Measurements from ENCODE around the gene VAV3.

VAV3 gene

GRCh38 chr1:107541412-107541811, 423.6 kb downstream of the VAV3 start:
- Histone ChIP-seq H3K27ac (ENCODE audit: low read depth, low read length, severe bottlenecking) (no peak overlapping the region), H3K36me3 (ENCODE audit: control insufficient read depth, insufficient read depth, low read length) (no peaks in the 10 kb centered on the region), H3K4me1 (ENCODE audit: control insufficient read depth, insufficient read depth, low read length, poor library complexity, severe bottlenecking) (no peaks in the 10 kb centered on the region), H3K4me3 (ENCODE audit: extremely low read depth, insufficient read depth, low read length, poor library complexity, severe bottlenecking) (no peak overlapping the region), H3K9me3 (ENCODE audit: control insufficient read depth, low read length) (no peaks in the 10 kb centered on the region)
- 50 to 89% methylated on average over 1 of the region's 2 CpGs for WGBS, 2 experiments (ENCODE audit: insufficient coverage in 2 of 2)

- no peaks in the 10 kb centered on the region for H3K36me3 ChIP-seq (ENCODE audit: control insufficient read depth, insufficient read depth, low read length)
- no peaks in the 10 kb centered on the region for H3K9me3 ChIP-seq (ENCODE audit: control insufficient read depth, low read length)
- no peak overlapping the region for H3K27ac ChIP-seq (ENCODE audit: low read depth, low read length, severe bottlenecking)
- no peaks in the 10 kb centered on the region for H3K4me1 ChIP-seq (ENCODE audit: control insufficient read depth, insufficient read depth, low read length, poor library complexity, severe bottlenecking)
- 68 to 92% methylated on average over 4 to 5 of the region's 5 CpGs for WGBS, 2 experiments (ENCODE audit: insufficient coverage in 2 of 2)
- H3K4me3 ChIP-seq (ENCODE audit: extremely low read depth, insufficient read depth, low read length, poor library complexity, severe bottlenecking) = no peak overlapping the region
Measured at GRCh38 chr1:107538502-107538901, 426.5 kb downstream of the VAV3 start.

GRCh38 chr1:107536266-107536665, 428.7 kb downstream of the VAV3 start:
- no peaks in the 10 kb centered on the region for H3K4me1 ChIP-seq (ENCODE audit: control insufficient read depth, insufficient read depth, low read length, poor library complexity, severe bottlenecking)
- 81 to 96% methylated on average over 2 to 3 of the region's 3 CpGs for WGBS, 2 experiments (ENCODE audit: insufficient coverage in 2 of 2)

GRCh38 chr1:107535091-107535490, 429.9 kb downstream of the VAV3 start:
- Histone ChIP-seq H3K4me1 (ENCODE audit: control insufficient read depth, insufficient read depth, low read length, poor library complexity, severe bottlenecking) (no peaks in the 10 kb centered on the region), H3K36me3 (ENCODE audit: control insufficient read depth, insufficient read depth, low read length) (no peaks in the 10 kb centered on the region), H3K4me3 (ENCODE audit: extremely low read depth, insufficient read depth, low read length, poor library complexity, severe bottlenecking) (no peak overlapping the region), H3K27ac (ENCODE audit: low read depth, low read length, severe bottlenecking) (no peak overlapping the region), H3K9me3 (ENCODE audit: control insufficient read depth, low read length) (no peaks in the 10 kb centered on the region)
- 96 to 100% methylated on average over 1 to 4 of the region's 6 CpGs for WGBS, 2 experiments (ENCODE audit: insufficient coverage in 2 of 2)

More at GRCh38 chr1:107536266-107536665, 428.7 kb downstream of the VAV3 start:
- H3K36me3 ChIP-seq (ENCODE audit: control insufficient read depth, insufficient read depth, low read length) = no peaks in the 10 kb centered on the region
- H3K27ac ChIP-seq (ENCODE audit: low read depth, low read length, severe bottlenecking) = no peak overlapping the region
- no peak overlapping the region for H3K4me3 ChIP-seq (ENCODE audit: extremely low read depth, insufficient read depth, low read length, poor library complexity, severe bottlenecking)
- no peaks in the 10 kb centered on the region for H3K9me3 ChIP-seq (ENCODE audit: control insufficient read depth, low read length)

GRCh38 chr1:107534632-107535031, 430.3 kb downstream of the VAV3 start:
- H3K9me3 ChIP-seq (ENCODE audit: control insufficient read depth, low read length) = no peaks in the 10 kb centered on the region
- H3K27ac ChIP-seq (ENCODE audit: low read depth, low read length, severe bottlenecking) = no peak overlapping the region
- no peak overlapping the region for H3K4me3 ChIP-seq (ENCODE audit: extremely low read depth, insufficient read depth, low read length, poor library complexity, severe bottlenecking)
- 80 to 88% methylated on average over 1 of the region's 1 CpG for WGBS, 2 experiments (ENCODE audit: insufficient coverage in 2 of 2)
- H3K4me1 ChIP-seq (ENCODE audit: control insufficient read depth, insufficient read depth, low read length, poor library complexity, severe bottlenecking) = no peaks in the 10 kb centered on the region
- no peaks in the 10 kb centered on the region for H3K36me3 ChIP-seq (ENCODE audit: control insufficient read depth, insufficient read depth, low read length)

GRCh38 chr1:107533436-107533835, 431.5 kb downstream of the VAV3 start:
- Histone ChIP-seq H3K27ac (ENCODE audit: low read depth, low read length, severe bottlenecking) (no peak overlapping the region), H3K4me3 (ENCODE audit: extremely low read depth, insufficient read depth, low read length, poor library complexity, severe bottlenecking) (no peak overlapping the region), H3K4me1 (ENCODE audit: control insufficient read depth, insufficient read depth, low read length, poor library complexity, severe bottlenecking) (no peaks in the 10 kb centered on the region), H3K9me3 (ENCODE audit: control insufficient read depth, low read length) (no peaks in the 10 kb centered on the region), H3K36me3 (ENCODE audit: control insufficient read depth, insufficient read depth, low read length) (no peaks in the 10 kb centered on the region)
- WGBS, 2 experiments (ENCODE audit: insufficient coverage in 2 of 2) = 78 to 100% methylated on average over 1 of the region's 2 CpGs

GRCh38 chr1:107532318-107532717, 432.7 kb downstream of the VAV3 start:
- H3K4me1 ChIP-seq (ENCODE audit: control insufficient read depth, insufficient read depth, low read length, poor library complexity, severe bottlenecking) = no peaks in the 10 kb centered on the region
- H3K4me3 ChIP-seq (ENCODE audit: extremely low read depth, insufficient read depth, low read length, poor library complexity, severe bottlenecking) = no peak overlapping the region
- no peaks in the 10 kb centered on the region for H3K36me3 ChIP-seq (ENCODE audit: control insufficient read depth, insufficient read depth, low read length)
- no peaks in the 10 kb centered on the region for H3K9me3 ChIP-seq (ENCODE audit: control insufficient read depth, low read length)
- H3K27ac ChIP-seq (ENCODE audit: low read depth, low read length, severe bottlenecking) = no peak overlapping the region
- 94 to 95% methylated on average over 4 to 5 of the region's 5 CpGs for WGBS, 2 experiments (ENCODE audit: insufficient coverage in 2 of 2)

GRCh38 chr1:107531065-107531908, 433.7 kb downstream of the VAV3 start:
- Histone ChIP-seq H3K9me3 (ENCODE audit: control insufficient read depth, low read length) (no peaks in the 10 kb centered on the region), H3K4me1 (ENCODE audit: control insufficient read depth, insufficient read depth, low read length, poor library complexity, severe bottlenecking) (no peaks in the 10 kb centered on the region), H3K36me3 (ENCODE audit: control insufficient read depth, insufficient read depth, low read length) (no peaks in the 10 kb centered on the region), H3K4me3 (ENCODE audit: extremely low read depth, insufficient read depth, low read length, poor library complexity, severe bottlenecking) (no peak overlapping the region), H3K27ac (ENCODE audit: low read depth, low read length, severe bottlenecking) (no peak overlapping the region)
- WGBS, 2 experiments (ENCODE audit: insufficient coverage in 2 of 2) = 67 to 79% methylated on average over 6 of the region's 12 CpGs

- WGBS, 2 experiments (ENCODE audit: insufficient coverage in 2 of 2) = 64 to 100% methylated on average over 2 to 6 of the region's 6 CpGs
Measured at GRCh38 chr1:107530543-107530942, 434.4 kb downstream of the VAV3 start.

GRCh38 chr1:107529511-107530149, 435.4 kb downstream of the VAV3 start:
- Histone ChIP-seq H3K36me3 (ENCODE audit: control insufficient read depth, insufficient read depth, low read length) (no peaks in the 10 kb centered on the region), H3K27ac (ENCODE audit: low read depth, low read length, severe bottlenecking) (no peak overlapping the region), H3K4me1 (ENCODE audit: control insufficient read depth, insufficient read depth, low read length, poor library complexity, severe bottlenecking) (peaks cover 6% of the 10 kb centered on the region), H3K4me3 (ENCODE audit: extremely low read depth, insufficient read depth, low read length, poor library complexity, severe bottlenecking) (no peak overlapping the region), H3K9me3 (ENCODE audit: control insufficient read depth, low read length) (no peaks in the 10 kb centered on the region)
- 38% methylated on average over 3 of the region's 6 CpGs for WGBS, 2 experiments (ENCODE audit: insufficient coverage in 2 of 2)

More at GRCh38 chr1:107530543-107530942, 434.4 kb downstream of the VAV3 start:
- Histone ChIP-seq H3K27ac (ENCODE audit: low read depth, low read length, severe bottlenecking) (no peak overlapping the region), H3K36me3 (ENCODE audit: control insufficient read depth, insufficient read depth, low read length) (no peaks in the 10 kb centered on the region), H3K4me1 (ENCODE audit: control insufficient read depth, insufficient read depth, low read length, poor library complexity, severe bottlenecking) (peaks cover under 1% of the 10 kb centered on the region), H3K9me3 (ENCODE audit: control insufficient read depth, low read length) (no peaks in the 10 kb centered on the region), H3K4me3 (ENCODE audit: extremely low read depth, insufficient read depth, low read length, poor library complexity, severe bottlenecking) (no peak overlapping the region)

Data from mesodermal cell (in vitro differentiated cells).